Cardiac muscle cell (in vitro differentiated cells and primary cell): ENCODE results near the gene GABRQ. TPM values are rescaled to one million over a fixed set of nuclear protein-coding genes. Genes with fewer than 3 reads are reported as not detected.
"Not testable (repeated sequence)": the region's sequence is repeated elsewhere in the genome, so short reads cannot be mapped to it uniquely, and the experiment has no call there.

Experiments
- DNase-seq, 2 donors: peaks; one replicate each; pipeline versions ENCODE4 v3.0.0 to v3.0.0-alpha.2; 2010 to 2017; ENCODE audit warnings: low read depth in 1 of 2, low spot score in 1 of 2
- H3K27ac ChIP-seq: fragments of 200-600 bp; sonication (generic); 2 replicates; pipeline ENCODE4 v1.5.1; 2016
- H3K27me3 ChIP-seq: fragments of 200-600 bp; sonication (generic); 2 replicates; pipeline ENCODE4 v1.6.0; 2016; ENCODE audit warnings: control low read depth
- H3K36me3 ChIP-seq: fragments of 200-600 bp; sonication (generic); 2 replicates; pipeline ENCODE4 v1.5.1; 2016; ENCODE audit warnings: control low read depth
- H3K4me1 ChIP-seq: fragments of 200-600 bp; sonication (generic); 2 replicates; pipeline ENCODE4 v1.8.1; 2017; ENCODE audit warnings: low read depth, mild to moderate bottlenecking, mixed run types
- H3K4me3 ChIP-seq: fragments of 200-600 bp; sonication (generic); 2 replicates; pipeline ENCODE4 v1.5.1; 2016; ENCODE audit warnings: mild to moderate bottlenecking
- H3K9me3 ChIP-seq: fragments of 200-600 bp; sonication (generic); 2 replicates; pipeline ENCODE4 v1.5.1; 2017; ENCODE audit warnings: low read depth, mild to moderate bottlenecking, control low read depth
- polyA plus RNA-seq: library from polyadenylated mRNA; unstranded; fragments of >200 nt; fragmentation: Nextera tagmentation; extraction: Ambion mirVana; gene quantifications from 2 replicates; pipeline ENCODE4 v1.2.1, GENCODE V29; 2016
- total RNA-seq: library from RNA; depleted of rRNA; stranded (reverse); fragments of >200 nt; gene quantifications from 2 replicates; pipeline ENCODE4 v1.2.3, GENCODE V29; 2016
- TF ChIP-seq, protein P1 (sequence below): IDR thresholded peaks from 2 replicates; pipeline ENCODE4 v1.5.1; 2012; ENCODE audit warnings: low read depth, mild to moderate bottlenecking, low read length

Gene GABRQ
- total and polyA plus RNA-seq, 2 experiments from 2014 or later: 0.03 TPM; not detected in 1

DNA sequence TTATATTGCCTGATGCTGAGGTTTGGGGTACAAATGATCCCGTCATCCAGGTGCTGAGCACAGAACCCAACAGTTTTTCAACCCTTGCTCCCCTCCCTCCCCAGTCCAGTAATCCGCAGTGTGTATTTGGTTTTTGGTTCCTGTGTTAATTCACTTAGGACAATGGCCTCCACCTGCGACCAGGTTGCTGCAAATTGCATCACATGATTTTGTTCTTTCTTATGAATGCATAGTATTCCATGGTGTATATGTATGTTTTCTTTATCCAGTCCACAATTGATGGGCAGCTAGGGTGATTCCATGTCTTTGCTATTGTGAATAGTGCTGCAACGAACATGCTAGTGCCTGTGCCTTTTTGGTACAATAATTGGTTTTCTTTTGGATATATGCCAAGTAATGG, 25.4 kb downstream of the GABRQ start:
- Histone ChIP-seq H3K4me1 (no peaks in the 10 kb centered on the region), H3K27me3 (no peaks in the 10 kb centered on the region), H3K36me3 (no peaks in the 10 kb centered on the region), H3K4me3 (no peak overlapping the region), H3K9me3 (no peaks in the 10 kb centered on the region), H3K27ac (no peak overlapping the region)
- DNase-seq: no peak
- TF ChIP-seq, protein P1, sequence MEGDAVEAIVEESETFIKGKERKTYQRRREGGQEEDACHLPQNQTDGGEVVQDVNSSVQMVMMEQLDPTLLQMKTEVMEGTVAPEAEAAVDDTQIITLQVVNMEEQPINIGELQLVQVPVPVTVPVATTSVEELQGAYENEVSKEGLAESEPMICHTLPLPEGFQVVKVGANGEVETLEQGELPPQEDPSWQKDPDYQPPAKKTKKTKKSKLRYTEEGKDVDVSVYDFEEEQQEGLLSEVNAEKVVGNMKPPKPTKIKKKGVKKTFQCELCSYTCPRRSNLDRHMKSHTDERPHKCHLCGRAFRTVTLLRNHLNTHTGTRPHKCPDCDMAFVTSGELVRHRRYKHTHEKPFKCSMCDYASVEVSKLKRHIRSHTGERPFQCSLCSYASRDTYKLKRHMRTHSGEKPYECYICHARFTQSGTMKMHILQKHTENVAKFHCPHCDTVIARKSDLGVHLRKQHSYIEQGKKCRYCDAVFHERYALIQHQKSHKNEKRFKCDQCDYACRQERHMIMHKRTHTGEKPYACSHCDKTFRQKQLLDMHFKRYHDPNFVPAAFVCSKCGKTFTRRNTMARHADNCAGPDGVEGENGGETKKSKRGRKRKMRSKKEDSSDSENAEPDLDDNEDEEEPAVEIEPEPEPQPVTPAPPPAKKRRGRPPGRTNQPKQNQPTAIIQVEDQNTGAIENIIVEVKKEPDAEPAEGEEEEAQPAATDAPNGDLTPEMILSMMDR: no peak

DNA sequence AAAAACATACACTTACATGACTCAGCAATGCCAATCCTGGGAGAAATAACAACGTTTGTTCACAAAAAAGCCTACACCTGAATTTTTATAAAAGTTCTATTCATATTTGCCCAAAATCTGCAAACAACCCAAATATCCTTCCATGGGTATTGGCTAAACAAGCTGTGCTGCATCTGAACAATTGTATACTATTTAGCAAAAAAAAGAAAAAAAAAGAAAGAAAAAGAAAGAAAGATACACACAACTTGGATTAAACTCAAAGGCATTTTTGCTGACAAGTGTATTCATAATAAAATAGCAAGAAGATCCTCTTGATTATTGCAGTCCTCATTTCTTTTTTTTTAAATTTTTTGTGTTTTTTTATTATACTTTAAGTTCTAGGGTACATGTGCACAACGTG, 36.4 kb downstream of the GABRQ start:
- Histone ChIP-seq H3K9me3 (no peaks in the 10 kb centered on the region), H3K36me3 (no peaks in the 10 kb centered on the region), H3K4me3 (no peak overlapping the region), H3K27me3 (no peaks in the 10 kb centered on the region), H3K4me1 (no peaks in the 10 kb centered on the region), H3K27ac (no peak overlapping the region)
- TF ChIP-seq, protein P1: no peak
- no peak for DNase-seq

DNA sequence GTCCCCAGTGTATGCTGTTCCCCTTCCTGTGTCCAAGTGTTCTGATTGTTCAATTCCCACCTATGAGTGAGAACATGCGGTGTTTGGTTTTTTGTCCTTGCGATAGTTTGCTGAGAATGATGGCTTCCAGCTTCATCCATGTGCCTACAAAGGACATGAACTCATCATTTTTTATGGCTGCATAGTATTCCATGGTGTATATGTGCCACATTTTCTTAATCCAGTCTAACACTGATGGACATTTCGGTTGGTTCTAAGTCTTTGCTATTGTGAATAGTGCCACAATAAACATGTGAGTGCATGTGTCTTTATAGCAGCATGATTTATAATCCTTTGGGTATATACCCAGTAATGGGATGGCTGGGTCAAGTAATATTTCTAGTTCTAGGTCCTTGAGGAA, 37.0 kb downstream of the GABRQ start:
- not testable (repeated sequence) for H3K4me3 ChIP-seq, H3K4me1 ChIP-seq, H3K27me3 ChIP-seq, H3K27ac ChIP-seq, DNase-seq, H3K9me3 ChIP-seq, H3K36me3 ChIP-seq

DNA sequence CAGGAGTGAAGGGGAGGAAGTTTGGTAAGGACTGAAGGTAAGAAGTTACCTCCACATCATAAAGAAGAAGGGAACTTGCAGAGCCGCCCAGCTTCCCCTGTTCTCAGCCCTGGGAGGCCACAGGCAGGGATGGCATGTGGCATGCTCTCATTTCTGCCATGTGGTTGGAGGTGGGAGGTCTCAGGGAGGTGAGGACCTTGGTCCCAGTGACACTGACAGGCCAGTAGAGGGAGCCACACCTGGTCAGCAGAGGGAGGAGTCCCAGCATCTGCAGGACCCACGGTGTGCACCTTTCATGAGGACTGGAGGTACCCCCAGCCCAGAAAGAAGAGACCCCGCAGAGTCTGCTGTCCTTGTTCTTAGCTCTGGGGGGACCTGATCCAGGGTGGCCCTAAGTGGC, 43.3 kb downstream of the GABRQ start:
- not testable (repeated sequence) for H3K4me3 ChIP-seq, H3K27ac ChIP-seq, DNase-seq, H3K9me3 ChIP-seq, H3K4me1 ChIP-seq, H3K27me3 ChIP-seq, H3K36me3 ChIP-seq

DNA sequence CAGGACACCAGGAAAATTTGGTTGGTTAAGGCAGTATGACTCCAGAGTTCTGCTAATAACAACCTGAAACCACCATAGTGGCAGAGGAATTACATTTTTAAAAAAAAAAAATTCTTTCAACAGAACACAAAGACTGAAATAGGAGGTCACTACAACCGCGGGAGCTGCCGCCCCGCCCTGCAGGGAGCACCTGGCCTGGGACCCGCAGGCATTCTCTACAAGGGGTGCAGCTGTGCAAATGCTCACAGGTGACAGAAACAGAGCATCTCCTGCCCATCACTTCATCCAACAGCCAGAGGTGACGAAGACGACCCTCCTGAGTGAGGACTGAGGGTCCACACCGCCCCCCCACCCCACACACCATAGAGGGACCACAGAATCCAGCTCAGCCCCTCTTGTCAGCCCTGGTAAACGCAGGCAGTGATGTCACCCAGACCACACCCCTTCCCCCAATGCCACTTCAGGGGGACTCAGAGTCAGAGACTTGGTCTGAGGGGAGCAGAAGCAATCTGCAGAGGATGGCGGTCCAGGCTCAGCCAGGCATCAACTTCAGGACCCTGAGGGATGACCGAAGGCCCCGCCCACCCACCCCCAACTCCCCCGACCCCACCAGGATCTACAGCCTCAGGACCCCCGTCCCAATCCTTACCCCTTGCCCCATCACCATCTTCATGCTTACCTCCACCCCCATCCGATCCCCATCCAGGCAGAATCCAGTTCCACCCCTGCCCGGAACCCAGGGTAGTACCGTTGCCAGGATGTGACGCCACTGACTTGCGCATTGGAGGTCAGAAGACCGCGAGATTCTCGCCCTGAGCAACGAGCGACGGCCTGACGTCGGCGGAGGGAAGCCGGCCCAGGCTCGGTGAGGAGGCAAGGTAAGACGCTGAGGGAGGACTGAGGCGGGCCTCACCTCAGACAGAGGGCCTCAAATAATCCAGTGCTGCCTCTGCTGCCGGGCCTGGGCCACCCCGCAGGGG, 60.5 kb downstream of the GABRQ start, which contains the start of gene MAGEA3:
Gene MAGEA3, plus strand, starts transcription at position 843 of the 980 bp plus-strand sequence. CDS start 2,039 bp downstream, outside the sequence.
- not testable (repeated sequence) for H3K4me1 ChIP-seq, H3K9me3 ChIP-seq, H3K27me3 ChIP-seq, H3K27ac ChIP-seq, DNase-seq, H3K4me3 ChIP-seq, H3K36me3 ChIP-seq

DNA sequence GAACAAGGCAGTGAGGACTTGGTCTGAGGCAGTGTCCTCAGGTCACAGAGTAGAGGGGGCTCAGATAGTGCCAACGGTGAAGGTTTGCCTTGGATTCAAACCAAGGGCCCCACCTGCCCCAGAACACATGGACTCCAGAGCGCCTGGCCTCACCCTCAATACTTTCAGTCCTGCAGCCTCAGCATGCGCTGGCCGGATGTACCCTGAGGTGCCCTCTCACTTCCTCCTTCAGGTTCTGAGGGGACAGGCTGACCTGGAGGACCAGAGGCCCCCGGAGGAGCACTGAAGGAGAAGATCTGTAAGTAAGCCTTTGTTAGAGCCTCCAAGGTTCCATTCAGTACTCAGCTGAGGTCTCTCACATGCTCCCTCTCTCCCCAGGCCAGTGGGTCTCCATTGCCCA, 62.7 kb downstream of the GABRQ start:
- DNase-seq, H3K4me3 ChIP-seq, H3K9me3 ChIP-seq, H3K36me3 ChIP-seq, H3K27ac ChIP-seq, H3K27me3 ChIP-seq, H3K4me1 ChIP-seq: not testable (repeated sequence)

DNA sequence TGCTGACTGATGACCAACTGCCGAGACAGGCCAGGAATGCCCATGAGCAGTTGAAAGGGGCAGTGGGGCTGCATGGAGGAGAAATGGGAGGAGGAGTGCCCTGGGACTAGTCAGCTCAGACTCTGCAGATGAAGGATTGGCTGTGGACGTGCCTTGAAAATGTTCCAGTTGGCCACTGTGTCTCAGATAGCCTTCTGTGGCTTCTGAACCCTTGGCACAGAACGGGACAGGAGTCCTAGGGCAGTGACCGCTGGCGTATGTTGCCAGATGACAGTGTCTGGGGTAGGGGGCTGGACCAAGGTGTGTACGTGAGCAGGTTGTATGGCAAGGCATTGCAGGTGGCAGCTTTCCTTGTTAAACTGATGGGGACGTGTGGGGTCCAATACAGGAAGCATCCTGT, 68.8 kb downstream of the GABRQ start:
- H3K27ac ChIP-seq, H3K9me3 ChIP-seq, H3K36me3 ChIP-seq, H3K4me1 ChIP-seq, H3K27me3 ChIP-seq, DNase-seq, H3K4me3 ChIP-seq: not testable (repeated sequence)

Other genes starting within 250 kb of the GABRQ start
- not detected in 2 replicates for gene GABRA3, start 186.6 kb upstream of the GABRQ start, total RNA-seq
- not detected in 2 replicates for gene GABRA3, start 186.6 kb upstream of the GABRQ start, polyA plus RNA-seq
- not detected in 2 replicates for gene MAGEA3, start 60.9 kb downstream of the GABRQ start, total RNA-seq
- not detected in 2 replicates for gene MAGEA3, start 60.9 kb downstream of the GABRQ start, polyA plus RNA-seq
- gene CSAG2, start 71.4 kb downstream of the GABRQ start, total RNA-seq: not detected in 2 replicates
- not detected in 2 replicates for gene CSAG2, start 71.4 kb downstream of the GABRQ start, polyA plus RNA-seq
- gene MAGEA2B, start 76.7 kb downstream of the GABRQ start, total RNA-seq: not detected in 2 replicates
- gene MAGEA2B, start 76.7 kb downstream of the GABRQ start, polyA plus RNA-seq: 0.29 TPM in 1 of 2 replicates, not detected in the other
- gene CSAG1, start 95.8 kb downstream of the GABRQ start, total RNA-seq: not detected in 2 replicates
- not detected in 2 replicates for gene CSAG1, start 95.8 kb downstream of the GABRQ start, polyA plus RNA-seq
- not detected in 2 replicates for gene MAGEA12, start 95.9 kb downstream of the GABRQ start, total RNA-seq
- not detected in 2 replicates for gene MAGEA12, start 95.9 kb downstream of the GABRQ start, polyA plus RNA-seq
- 0.14 TPM in 1 of 2 replicates, not detected in the other for gene MAGEA2, start 115.9 kb downstream of the GABRQ start, total RNA-seq
- 0.82 TPM in 1 of 2 replicates, not detected in the other for gene MAGEA2, start 115.9 kb downstream of the GABRQ start, polyA plus RNA-seq
- gene CSAG3, start 121.3 kb downstream of the GABRQ start, total RNA-seq: not detected in 2 replicates
- gene CSAG3, start 121.3 kb downstream of the GABRQ start, polyA plus RNA-seq: not detected in 2 replicates
- gene MAGEA6, start 131.8 kb downstream of the GABRQ start, total RNA-seq: not detected in 2 replicates
- not detected in 2 replicates for gene MAGEA6, start 131.8 kb downstream of the GABRQ start, polyA plus RNA-seq
- gene CETN2, start 192.9 kb downstream of the GABRQ start, total RNA-seq: 53.8 and 62.5 TPM in 2 replicates
- 81.8 and 88.6 TPM in 2 replicates for gene CETN2, start 192.9 kb downstream of the GABRQ start, polyA plus RNA-seq
- gene NSDHL, start 193.2 kb downstream of the GABRQ start, total RNA-seq: 14.6 and 33.7 TPM in 2 replicates
- gene NSDHL, start 193.2 kb downstream of the GABRQ start, polyA plus RNA-seq: 40.6 and 69.6 TPM in 2 replicates